GM15510 (cell line): ENCODE measurements around the gene TRDMT1.

Source experiments
- POLR2A ChIP-seq: IDR thresholded peaks from 3 replicates; pipeline ENCODE4 v1.6.1; 2011; ENCODE audit warnings: borderline replicate concordance; ENCODE audit not compliant: insufficient read length; ENCODE audit errors: extremely low read depth

Gene TRDMT1

GRCh38 chr10:17177014-17177413, 24.5 kb downstream of the TRDMT1 start:
- TF ChIP-seq POLR2A: no peak

DNA sequence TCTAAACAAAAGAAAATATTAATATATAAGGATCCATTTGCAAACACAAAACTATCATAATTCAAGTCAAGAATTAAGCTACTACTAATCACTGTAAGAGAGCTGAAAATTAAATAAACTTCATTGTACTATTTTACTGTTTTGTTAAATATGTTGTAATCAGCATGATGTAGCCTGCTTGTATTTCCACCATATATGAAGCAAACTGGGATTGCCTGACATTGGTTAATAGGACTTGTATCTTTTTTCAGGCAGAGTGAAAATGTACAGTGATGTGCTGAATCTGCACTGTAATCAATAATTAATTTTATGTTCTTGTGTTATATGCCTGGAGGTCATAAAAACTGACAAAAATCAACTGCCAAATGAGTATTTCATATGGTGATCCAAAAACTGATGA, 25.4 kb downstream of the TRDMT1 start:
- no peak for TF ChIP-seq POLR2A

DNA sequence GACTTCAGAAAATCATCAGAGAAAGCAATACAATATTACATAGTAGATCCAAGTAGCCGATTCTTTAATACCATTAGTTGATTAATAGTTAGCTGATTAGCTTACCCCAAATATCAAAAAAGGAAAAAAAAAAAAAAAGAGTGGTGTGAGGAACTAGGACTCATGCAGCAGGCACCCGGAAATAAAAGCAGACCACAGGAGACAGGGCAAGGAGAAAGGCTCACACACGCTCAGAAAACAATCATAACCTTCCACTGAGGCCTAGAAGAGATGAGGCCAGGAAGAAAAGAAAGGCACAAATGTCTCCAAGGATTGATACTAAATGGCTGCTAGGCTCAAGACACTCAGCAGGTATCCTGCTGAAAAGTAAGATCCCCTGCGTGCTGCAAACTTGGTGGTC, 25.9 kb downstream of the TRDMT1 start:
- TF ChIP-seq POLR2A: no peak

DNA sequence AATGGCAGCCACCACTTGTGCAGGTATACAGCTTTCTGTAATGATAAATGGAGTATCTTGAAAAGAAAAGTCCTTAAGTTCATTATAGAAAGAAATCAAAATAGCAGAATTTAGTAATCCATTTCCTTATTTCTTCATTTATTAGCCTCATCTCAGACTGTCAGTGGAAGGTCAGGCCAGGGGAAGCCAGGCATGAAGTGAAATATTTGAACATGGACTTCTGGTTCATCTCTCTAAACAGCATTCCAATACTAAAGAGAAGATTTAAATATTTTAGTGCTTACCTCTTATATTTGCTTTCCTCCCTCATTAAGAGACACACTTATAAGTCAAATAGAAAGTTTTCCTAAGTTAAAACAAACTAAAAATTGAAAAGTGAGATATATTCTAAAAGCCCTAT, 26.8 kb downstream of the TRDMT1 start:
- TF ChIP-seq POLR2A: no peak

GRCh38 chr10:17171141-17171641, 30.3 kb downstream of the TRDMT1 start:
- TF ChIP-seq POLR2A: no peak

GRCh38 chr10:17169803-17170202, 31.7 kb downstream of the TRDMT1 start:
- no peak for TF ChIP-seq POLR2A

DNA sequence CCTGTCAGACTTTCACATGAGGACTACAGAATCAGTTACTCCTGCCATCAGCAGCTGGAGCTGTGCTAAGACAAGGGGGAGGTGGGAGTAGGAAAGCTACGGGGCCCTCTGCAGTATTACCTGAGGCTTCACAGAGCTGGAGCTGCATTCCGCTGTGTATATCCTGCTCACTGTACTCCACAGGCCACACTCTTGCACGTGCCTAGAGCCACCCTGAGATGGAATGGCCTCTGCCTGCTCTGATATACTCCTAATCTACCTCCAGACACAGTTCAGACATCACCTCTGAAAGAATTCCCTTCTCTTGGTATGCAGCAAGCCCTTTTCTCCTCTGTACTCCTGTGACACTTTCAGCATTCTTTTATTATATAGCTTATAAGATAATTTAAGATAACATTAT, 34.8 kb downstream of the TRDMT1 start:
- TF ChIP-seq POLR2A: no peak

- TF ChIP-seq POLR2A: no peak
Measured at GRCh38 chr10:17162828-17163227, 38.6 kb downstream of the TRDMT1 start.

GRCh38 chr10:17161775-17162174, 39.7 kb downstream of the TRDMT1 start:
- TF ChIP-seq POLR2A: no peak

DNA sequence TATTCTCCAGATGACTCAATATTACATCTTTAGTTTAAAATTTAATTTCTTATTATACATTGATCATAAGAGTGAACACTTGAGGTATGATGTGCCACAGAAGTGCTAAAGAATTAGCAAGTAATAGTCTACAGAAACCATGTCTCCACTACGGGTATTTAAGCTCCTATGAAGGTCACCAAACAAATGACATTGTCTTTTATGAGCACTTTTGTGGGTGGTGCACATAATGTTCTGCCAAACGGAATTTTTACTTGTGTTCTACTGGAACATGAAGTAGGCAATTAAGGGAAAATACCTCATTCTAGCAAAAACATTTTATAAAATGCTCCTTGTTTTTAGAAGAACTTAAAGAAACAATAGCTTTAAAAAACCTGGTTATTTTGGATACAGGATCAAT, 44.4 kb downstream of the TRDMT1 start:
- no peak for TF ChIP-seq POLR2A

DNA sequence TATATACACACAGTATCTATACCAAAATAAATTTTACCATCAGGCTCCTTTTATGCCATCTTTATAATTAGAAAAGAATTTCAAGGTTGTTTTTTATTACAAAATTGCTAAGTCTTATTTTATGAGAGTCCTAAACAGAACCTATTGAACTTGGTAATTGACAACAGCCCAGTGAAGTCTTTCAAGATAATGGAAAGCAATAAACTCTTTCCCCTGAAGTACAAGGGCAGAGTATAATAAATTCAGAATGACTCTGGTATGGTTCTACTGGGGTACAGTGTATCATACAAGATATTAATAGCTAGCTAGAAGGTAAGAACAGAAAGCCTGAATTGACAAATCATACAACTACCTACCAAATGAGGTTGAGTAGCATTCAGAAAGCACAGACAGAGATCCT, 45.6 kb downstream of the TRDMT1 start:
- no peak for TF ChIP-seq POLR2A

DNA sequence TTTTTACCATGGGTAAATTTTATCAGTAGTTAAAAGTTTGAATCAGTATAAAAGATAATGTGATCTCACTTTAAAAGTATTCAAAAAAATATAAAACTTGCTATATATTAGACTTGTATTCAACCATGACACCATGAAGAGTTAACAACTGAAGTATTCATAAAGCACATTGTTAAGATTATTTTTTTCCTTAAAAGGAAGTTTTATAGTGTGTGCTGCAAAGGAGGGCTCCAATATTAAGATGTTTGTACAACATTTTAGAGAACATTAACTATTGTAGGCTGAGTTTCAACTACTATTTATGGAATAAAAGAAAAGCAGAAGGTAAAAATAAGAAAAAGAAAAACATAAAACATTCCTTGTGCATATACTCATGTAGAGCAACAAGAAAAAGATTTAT, 47.4 kb downstream of the TRDMT1 start:
- TF ChIP-seq POLR2A: no peak

- no peak for TF ChIP-seq POLR2A
Measured at GRCh38 chr10:17153321-17153720, 48.2 kb downstream of the TRDMT1 start.

- no peak for TF ChIP-seq POLR2A
Measured at GRCh38 chr10:17151716-17152115, 49.8 kb downstream of the TRDMT1 start.

GRCh38 chr10:17147884-17148489, 53.5 kb downstream of the TRDMT1 start:
- no peak for TF ChIP-seq POLR2A

GRCh38 chr10:17146892-17147291, 54.6 kb downstream of the TRDMT1 start:
- no peak for TF ChIP-seq POLR2A

GRCh38 chr10:17145239-17145638, 56.2 kb downstream of the TRDMT1 start:
- TF ChIP-seq POLR2A: no peak
